NCI-H748 (cell line): ENCODE results near the gene MCU.
"Not testable (repeated sequence)": the region's sequence is repeated elsewhere in the genome, so short reads cannot be mapped to it uniquely, and the experiment has no call there.

Experiments
- DNase-seq: peaks from one replicate; lab custom pipeline; 2025; ENCODE audit not compliant: unreplicated experiment; lab: John Stamatoyannopoulos, UW

MCU gene

GRCh38 chr10:72691863-72692743 is at the start of gene MCU:
Gene MCU (plus strand): TSS chr10:72692143. CDS start chr10:72692152, 9 bp downstream.
- peak; percentile 94 for DNase-seq

- no peak for DNase-seq
Measured at GRCh38 chr10:72642318-72642717, 49.6 kb upstream of the MCU start.

- DNase-seq: no peak
Measured at GRCh38 chr10:72645263-72645858, 46.6 kb upstream of the MCU start.

GRCh38 chr10:72646971-72647370 is 45.0 kb upstream of the MCU start:
- not testable (repeated sequence) for DNase-seq

GRCh38 chr10:72648301-72648700 is 43.6 kb upstream of the MCU start:
- no peak for DNase-seq

GRCh38 chr10:72649291-72649690 is 42.7 kb upstream of the MCU start:
- DNase-seq: no peak

- no peak for DNase-seq
Measured at GRCh38 chr10:72653383-72654096, 38.4 kb upstream of the MCU start.

GRCh38 chr10:72654720-72655119 is 37.2 kb upstream of the MCU start:
- DNase-seq: no peak

GRCh38 chr10:72658696-72659400 is 33.1 kb upstream of the MCU start:
- DNase-seq: no peak

GRCh38 chr10:72659694-72660093 is 32.2 kb upstream of the MCU start:
- DNase-seq: no peak

- no peak for DNase-seq
Measured at GRCh38 chr10:72660220-72660619, 31.7 kb upstream of the MCU start.

GRCh38 chr10:72661431-72661830 is 30.5 kb upstream of the MCU start:
- DNase-seq: no peak

GRCh38 chr10:72663971-72664370 is 28.0 kb upstream of the MCU start:
- DNase-seq: no peak

GRCh38 chr10:72665925-72666324 is 26.0 kb upstream of the MCU start:
- DNase-seq: no peak

GRCh38 chr10:72667207-72667864 is 24.6 kb upstream of the MCU start:
- no peak for DNase-seq

GRCh38 chr10:72673280-72673679 is 18.7 kb upstream of the MCU start:
- no peak for DNase-seq

- DNase-seq: not testable (repeated sequence)
Measured at GRCh38 chr10:72674174-72674573, 17.8 kb upstream of the MCU start.

GRCh38 chr10:72679838-72680241 is 12.1 kb upstream of the MCU start:
- DNase-seq: no peak

GRCh38 chr10:72682638-72683037 is 9.3 kb upstream of the MCU start:
- no peak for DNase-seq

- no peak for DNase-seq
Measured at GRCh38 chr10:72685264-72685921, 6.5 kb upstream of the MCU start.
